HL-60 (cell line): ENCODE data around the gene DUSP1.

Experiments
- DNase-seq, 2 experiments: peaks; one replicate each; pipeline ENCODE4 v3.0.0-alpha.2; 2010 to 2020; ENCODE audit warnings: low read depth in 1 of 2, low spot score in 1 of 2
- H3K27ac ChIP-seq: fragments of 250-450 bp; sonication (Bioruptor Pico); replicated peaks from 2 replicates; pipeline ENCODE4 v1.5.1; 2020; ENCODE audit warnings: mild to moderate bottlenecking, moderate library complexity
- H3K27me3 ChIP-seq: fragments of 250-450 bp; sonication (Bioruptor Pico); 2 replicates; pipeline ENCODE4 v1.5.1; 2021; ENCODE audit warnings: mild to moderate bottlenecking, moderate library complexity; ENCODE audit not compliant: insufficient read depth, poor library complexity, severe bottlenecking
- H3K4me3 ChIP-seq: replicated peaks from 2 replicates; pipeline ENCODE4 v1.5.1; 2011; ENCODE audit warnings: mild to moderate bottlenecking, control low read depth, low read length; ENCODE audit not compliant: insufficient read depth
- GABPA ChIP-seq: IDR thresholded peaks from 2 replicates; pipeline ENCODE4 v1.6.1; 2012; ENCODE audit warnings: low read depth
- POLR2AphosphoS5 ChIP-seq: IDR thresholded peaks from 2 replicates; pipeline ENCODE4 v1.6.1; 2012; ENCODE audit warnings: low read depth
- SPI1 ChIP-seq: IDR thresholded peaks from 2 replicates; pipeline ENCODE4 v1.6.1; 2012; ENCODE audit warnings: low read depth, mild to moderate bottlenecking, borderline replicate concordance
- TF ChIP-seq, protein P1 (sequence below): IDR thresholded peaks from 2 replicates; pipeline ENCODE4 v1.6.1; 2012; ENCODE audit warnings: low read depth; ENCODE audit not compliant: insufficient replicate concordance
- TF ChIP-seq, protein P2 (sequence below): IDR thresholded peaks from one replicate; pipeline ENCODE4 v1.5.1; 2011; ENCODE audit warnings: low read length, control low read depth, inconsistent platforms; ENCODE audit not compliant: insufficient read depth

The DUSP1 gene

DNA sequence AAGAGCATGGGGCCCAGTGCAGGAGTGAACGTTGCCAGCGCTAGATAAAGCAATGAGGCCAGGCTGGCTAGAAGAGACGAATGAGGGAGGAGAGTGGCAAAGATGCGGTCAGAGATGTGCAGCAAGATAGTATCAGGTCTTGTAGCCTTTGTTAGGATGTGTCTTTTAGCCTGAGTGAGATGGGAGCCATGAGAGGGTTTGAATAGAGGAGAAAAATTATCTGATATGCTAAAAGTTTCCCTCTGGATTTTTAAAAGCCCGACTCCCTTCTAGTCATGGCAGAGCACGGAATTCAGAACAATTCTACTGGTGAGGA lies 12.2 kb downstream of the DUSP1 start:
- H3K27me3 ChIP-seq = no peaks in the 10 kb centered on the region
- no peak overlapping the region for H3K4me3 ChIP-seq
- H3K27ac ChIP-seq = no peak overlapping the region
- TF ChIP-seq, protein P1, sequence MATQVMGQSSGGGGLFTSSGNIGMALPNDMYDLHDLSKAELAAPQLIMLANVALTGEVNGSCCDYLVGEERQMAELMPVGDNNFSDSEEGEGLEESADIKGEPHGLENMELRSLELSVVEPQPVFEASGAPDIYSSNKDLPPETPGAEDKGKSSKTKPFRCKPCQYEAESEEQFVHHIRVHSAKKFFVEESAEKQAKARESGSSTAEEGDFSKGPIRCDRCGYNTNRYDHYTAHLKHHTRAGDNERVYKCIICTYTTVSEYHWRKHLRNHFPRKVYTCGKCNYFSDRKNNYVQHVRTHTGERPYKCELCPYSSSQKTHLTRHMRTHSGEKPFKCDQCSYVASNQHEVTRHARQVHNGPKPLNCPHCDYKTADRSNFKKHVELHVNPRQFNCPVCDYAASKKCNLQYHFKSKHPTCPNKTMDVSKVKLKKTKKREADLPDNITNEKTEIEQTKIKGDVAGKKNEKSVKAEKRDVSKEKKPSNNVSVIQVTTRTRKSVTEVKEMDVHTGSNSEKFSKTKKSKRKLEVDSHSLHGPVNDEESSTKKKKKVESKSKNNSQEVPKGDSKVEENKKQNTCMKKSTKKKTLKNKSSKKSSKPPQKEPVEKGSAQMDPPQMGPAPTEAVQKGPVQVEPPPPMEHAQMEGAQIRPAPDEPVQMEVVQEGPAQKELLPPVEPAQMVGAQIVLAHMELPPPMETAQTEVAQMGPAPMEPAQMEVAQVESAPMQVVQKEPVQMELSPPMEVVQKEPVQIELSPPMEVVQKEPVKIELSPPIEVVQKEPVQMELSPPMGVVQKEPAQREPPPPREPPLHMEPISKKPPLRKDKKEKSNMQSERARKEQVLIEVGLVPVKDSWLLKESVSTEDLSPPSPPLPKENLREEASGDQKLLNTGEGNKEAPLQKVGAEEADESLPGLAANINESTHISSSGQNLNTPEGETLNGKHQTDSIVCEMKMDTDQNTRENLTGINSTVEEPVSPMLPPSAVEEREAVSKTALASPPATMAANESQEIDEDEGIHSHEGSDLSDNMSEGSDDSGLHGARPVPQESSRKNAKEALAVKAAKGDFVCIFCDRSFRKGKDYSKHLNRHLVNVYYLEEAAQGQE = no peak
- no peak for TF ChIP-seq GABPA
- TF ChIP-seq, protein P2, sequence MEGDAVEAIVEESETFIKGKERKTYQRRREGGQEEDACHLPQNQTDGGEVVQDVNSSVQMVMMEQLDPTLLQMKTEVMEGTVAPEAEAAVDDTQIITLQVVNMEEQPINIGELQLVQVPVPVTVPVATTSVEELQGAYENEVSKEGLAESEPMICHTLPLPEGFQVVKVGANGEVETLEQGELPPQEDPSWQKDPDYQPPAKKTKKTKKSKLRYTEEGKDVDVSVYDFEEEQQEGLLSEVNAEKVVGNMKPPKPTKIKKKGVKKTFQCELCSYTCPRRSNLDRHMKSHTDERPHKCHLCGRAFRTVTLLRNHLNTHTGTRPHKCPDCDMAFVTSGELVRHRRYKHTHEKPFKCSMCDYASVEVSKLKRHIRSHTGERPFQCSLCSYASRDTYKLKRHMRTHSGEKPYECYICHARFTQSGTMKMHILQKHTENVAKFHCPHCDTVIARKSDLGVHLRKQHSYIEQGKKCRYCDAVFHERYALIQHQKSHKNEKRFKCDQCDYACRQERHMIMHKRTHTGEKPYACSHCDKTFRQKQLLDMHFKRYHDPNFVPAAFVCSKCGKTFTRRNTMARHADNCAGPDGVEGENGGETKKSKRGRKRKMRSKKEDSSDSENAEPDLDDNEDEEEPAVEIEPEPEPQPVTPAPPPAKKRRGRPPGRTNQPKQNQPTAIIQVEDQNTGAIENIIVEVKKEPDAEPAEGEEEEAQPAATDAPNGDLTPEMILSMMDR = no peak
- no peak for TF ChIP-seq SPI1
- TF ChIP-seq POLR2AphosphoS5 = no peak
- DNase-seq = no peak

DNA sequence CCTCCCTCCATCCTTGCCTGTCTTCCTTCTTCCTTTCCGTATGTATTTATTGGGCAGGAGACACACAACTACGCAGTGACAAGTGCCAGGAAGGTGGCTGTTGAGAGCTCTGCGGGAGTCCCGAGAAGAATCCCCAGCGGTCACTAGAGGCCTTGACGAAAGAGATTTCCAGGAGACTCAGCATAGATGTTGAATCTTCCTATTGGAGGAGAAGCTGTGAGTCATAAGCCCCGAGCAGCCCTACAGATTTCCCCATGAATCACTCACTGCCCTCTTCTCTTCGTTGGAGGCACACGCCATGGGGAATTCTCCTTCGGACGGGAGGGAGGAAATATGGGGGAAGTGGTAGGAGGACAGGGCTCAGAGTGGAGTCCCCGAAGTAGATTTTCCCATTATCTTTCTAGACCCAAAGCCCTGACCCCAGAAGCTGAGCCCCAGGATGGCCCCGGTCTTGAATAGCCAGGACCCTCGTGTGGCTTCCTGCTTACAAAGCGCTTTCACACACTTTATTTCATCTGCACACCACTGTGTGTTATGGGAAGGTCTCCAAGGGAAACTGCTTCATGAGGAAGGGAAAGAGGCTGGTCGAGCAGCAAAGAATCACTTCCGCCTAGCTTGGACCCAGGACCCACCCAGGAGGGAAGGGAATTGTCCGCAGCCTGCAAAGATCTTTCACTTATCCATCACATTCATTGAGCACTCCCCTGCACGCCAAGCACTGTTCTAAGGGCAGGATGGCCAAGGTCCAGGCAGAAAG lies 12.7 kb downstream of the DUSP1 start:
- H3K27ac ChIP-seq = no peak overlapping the region
- TF ChIP-seq POLR2AphosphoS5 (no peak), SPI1 (no peak), GABPA (no peak)
- TF ChIP-seq, protein P2 = no peak
- TF ChIP-seq, protein P1 = no peak
- no peak for DNase-seq
- H3K4me3 ChIP-seq = no peak overlapping the region
- no peaks in the 10 kb centered on the region for H3K27me3 ChIP-seq

DNA sequence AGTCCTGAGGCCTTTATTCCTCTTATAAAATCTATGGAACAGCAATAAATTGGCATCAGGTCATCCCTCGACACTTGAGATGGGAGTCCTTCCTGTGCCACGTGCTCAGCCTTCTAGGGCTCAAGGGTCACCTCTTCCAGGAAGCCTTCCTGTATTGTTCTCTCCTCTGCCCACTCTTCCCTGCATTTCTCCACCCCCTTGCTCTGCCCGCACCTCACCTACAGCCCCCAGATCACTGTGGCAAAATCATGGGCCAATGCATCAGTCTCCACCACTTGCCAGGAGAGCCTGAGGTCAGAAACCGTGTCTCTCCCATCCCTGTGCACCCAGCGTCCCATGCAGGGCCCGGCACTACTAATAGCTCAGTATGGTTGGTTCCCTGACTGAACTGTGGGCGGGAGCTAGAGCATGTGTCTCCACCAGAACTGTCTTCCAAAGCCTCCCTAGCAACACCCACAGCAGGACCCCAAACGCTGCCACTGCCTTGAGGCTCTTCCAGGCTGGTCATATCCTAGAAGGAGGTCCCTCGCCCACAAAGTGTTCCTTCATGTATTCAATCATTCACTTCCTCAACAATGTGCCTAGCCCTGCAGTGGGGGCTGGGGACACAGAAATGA lies 13.5 kb downstream of the DUSP1 start:
- no peaks in the 10 kb centered on the region for H3K27me3 ChIP-seq
- DNase-seq = no peak
- H3K4me3 ChIP-seq = no peak overlapping the region
- H3K27ac ChIP-seq = no peak overlapping the region
- TF ChIP-seq SPI1 = no peak
- TF ChIP-seq GABPA = no peak
- TF ChIP-seq, protein P2 = no peak
- TF ChIP-seq POLR2AphosphoS5 = no peak
- TF ChIP-seq, protein P1 = no peak
